Activated CD4-positive, alpha-beta T cell treated with anti-CD3 and anti-CD28 coated beads, Interleukin-2, Interleukin-6, amounts not matched to agents 100 ng/mL and 50 ng/mL, durations not matched to agents 16 hours and 8 hours (primary cell): ENCODE measurements around the gene METTL8.
"Not testable (repeated sequence)": the region's sequence is repeated elsewhere in the genome, so short reads cannot be mapped to it uniquely, and the experiment has no call there.

Experiments used
- DNase-seq: peaks from one replicate; pipeline ENCODE4 v3.0.0-alpha.2; 2020

METTL8 gene

DNA sequence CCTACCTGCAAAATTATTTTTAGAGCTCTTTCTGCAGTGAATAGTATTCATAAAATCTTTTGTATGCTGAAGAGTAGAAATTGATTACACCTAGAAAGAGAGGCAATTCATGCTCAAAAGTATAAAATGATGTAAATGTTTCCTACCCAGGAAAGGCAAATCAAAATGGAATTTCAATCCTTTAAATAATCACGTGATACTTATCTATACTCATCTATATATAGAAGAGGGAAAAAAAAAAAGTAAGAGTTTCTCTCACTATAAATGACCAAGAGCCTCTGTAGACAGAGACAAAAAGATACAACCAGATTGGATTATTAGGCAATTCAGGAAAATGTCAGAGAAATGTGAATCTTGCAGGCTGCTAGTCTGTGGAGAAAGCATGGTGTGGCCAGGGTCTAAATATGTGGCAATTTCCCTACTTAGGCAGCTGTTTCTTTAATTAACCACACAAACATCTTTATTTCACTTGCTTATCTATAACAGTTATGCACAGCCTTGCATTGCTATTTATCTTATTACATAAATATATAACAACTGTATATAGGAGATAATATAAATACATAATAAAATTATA, 39.5 kb downstream of the METTL8 start:
- DNase-seq: no peak

DNA sequence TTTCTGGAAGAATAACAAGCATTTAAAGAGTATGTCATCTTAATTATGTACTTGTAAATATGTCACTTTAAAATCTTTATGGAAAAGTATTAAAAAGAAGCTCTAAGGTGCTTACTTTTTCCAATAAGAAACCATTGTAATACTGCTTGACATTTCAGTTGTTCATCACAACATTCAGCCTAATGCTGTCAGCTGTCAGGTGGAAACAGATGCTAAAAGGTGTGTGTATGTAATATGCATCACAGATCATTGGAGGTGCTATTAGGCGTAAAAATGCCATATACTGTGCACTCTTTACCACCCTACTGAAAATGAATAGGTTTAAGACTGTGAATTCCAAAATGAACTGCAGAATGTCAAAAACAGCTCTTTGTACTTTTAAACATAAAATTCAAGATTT, 40.3 kb downstream of the METTL8 start:
- DNase-seq: no peak

DNA sequence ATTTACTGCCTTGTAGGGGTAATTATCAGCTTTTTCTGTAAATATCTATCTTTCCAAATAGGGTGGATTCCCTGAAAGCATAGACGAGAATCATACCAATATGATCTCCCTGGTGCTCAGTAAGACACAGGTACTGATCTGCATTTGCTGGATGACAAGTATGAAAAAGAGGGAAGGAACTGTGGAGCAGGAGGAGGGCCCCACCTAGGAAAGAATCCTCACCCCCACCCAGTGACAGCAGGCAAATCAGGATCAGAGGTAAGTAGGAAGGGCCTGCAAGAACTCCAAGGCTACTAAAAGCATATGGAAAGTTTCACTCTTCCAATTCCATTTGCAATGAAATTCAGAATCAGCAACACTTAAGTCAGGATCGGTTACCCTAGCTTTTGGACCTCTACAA, 42.3 kb downstream of the METTL8 start:
- no peak for DNase-seq

DNA sequence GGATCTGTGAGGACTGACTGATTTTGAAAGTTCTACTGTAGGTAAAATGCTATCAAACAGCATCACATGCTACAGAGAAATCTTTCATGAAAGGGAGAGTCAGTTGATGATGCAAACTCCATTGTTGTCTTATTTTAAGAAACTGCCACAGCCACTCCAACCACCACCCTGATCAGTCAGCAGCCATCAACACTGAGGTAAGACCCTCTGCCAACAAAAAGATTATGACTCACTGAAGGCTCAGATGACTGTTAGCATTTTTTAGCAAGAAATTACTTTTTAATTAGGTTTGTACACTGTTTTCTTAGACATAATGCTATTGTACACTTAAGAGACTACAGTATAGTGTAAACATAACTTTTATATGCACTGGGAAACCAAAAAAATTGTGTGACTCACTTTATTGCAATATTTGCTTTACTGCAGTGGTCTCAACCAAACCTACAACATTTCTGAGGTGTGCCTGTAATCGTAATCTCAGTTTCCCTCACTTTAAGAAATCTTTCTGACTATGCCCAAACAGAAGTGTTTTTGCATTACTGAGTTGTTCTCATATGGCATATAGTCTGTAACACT, 42.8 kb downstream of the METTL8 start:
- peak; percentile 82 for DNase-seq

DNA sequence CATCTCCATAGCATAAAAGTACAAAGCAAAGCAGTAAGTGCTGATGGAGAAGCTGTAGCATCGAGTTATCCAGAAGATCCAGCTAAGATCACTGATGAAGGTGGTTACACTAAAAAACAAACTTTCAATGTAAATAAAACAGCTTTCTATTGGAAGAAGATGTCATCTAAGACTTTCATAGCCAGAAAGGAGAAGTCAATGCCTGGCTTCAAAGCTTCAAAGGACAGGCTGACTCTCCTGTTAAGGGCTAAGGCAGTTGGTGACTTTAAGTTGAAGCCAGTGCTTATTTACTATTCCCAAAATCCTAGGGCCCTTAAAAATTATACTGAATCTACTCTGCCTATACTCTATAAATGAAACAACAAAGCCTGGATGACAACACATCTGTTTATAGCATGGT, 44.0 kb downstream of the METTL8 start:
- no peak for DNase-seq

DNA sequence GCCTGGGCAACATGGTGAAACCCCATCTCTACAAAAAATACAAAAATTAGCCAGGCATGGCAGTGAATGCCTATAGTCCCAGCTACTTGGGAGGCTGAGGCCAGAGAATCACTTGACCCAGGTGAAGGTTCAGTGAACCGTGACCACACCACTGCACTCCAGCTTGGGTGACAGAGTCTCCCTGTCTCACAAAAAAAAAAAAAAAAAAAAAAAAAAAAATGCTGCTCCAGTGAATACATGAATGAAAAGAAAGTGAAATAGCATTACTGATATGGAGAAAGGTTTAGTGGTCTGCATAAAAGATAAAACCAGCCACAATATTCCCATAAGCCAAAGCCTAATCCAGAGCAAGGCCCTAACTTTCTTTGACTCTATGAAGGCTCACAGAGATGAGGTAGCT, 44.5 kb downstream of the METTL8 start:
- no peak for DNase-seq

DNA sequence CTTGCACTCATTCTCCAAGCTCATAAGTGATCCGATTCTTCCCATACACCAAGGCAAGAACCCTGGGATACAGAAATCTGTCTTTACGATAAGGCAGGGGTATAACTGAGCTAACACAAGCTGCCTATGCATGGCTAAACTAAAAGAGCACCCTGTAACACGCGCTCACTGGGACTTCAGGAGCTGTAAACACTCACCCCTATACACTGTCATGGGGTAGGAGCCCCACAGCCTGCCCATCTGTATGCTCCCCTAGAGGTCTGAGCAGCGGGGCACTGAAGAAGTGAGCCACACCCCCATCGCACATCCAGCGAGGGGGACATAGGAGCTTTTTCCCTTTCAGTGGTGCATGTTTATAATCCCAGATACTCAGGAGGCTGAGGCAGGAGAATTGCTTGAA, 46.7 kb downstream of the METTL8 start:
- no peak for DNase-seq

DNA sequence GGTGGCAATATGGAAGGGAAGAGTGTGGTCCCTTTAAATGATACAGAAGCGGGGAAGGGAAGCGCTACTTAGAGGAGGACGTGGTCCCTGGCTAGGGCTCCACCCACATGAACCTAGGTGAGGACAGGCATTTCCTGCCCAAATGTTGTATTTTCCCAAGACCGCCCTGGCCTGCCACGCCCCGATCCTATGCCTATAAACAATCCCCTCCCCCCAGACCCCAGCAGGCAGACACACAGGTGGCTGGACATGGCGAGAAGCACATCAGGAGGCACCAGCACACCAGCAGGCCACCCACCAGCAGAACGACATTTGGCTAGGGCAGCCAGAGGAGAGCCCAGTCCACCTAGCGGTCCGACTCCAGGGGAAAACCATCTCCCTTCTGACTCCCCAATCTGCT, 47.2 kb downstream of the METTL8 start:
- DNase-seq: no peak

DNA sequence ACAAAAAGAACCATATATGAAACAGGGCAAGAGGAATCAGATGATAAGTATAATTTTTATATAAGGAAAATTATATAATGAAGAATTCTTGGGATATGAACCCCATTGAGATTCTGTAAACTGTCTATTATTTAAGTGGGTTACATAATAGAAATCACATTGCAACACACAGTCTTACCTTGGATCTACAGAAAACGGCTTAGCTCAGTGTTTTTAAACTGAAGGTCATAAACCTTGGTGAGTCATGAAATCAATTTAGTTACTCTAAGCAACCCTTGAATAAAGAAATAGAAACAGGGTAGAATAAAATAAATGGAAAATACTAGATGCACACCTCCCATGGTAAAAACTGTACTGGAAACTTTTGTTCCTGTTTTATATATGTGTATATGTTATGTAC, 50.7 kb downstream of the METTL8 start:
- no peak for DNase-seq

DNA sequence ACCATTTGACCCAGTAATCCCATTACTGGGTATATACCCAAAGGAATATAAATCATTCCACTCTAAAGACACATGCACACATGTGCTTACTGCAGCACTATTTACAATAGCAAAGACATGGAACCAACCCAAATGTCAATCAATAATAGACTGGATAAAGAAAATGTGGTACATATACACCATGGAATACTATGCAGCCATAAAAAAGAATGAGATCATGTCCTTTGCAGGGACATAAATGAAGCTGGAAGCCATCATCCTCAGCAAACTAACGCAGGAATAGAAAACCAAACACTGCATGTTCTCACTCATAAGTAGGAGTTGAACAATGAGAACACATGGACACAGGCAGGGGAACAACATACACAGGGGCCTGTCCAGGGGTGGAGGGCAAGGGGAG, 51.6 kb downstream of the METTL8 start:
- not testable (repeated sequence) for DNase-seq

DNA sequence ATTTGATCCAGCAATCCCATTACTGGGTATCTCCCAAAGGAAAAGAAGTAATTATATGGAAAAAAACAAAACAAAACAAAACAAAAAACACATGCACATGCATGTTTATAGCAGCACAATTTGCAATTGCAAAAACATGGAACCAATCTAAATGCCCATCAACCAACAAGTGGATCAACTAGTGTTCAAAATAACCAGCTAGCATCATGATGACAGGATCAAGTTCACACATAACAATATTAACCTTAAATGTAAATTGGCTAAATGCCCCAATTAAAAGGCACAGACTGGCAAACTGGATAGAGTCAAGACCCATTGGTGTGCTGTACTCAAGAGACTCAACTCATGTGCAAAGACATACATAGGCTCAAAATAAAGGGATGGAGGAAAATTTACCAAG, 55.9 kb downstream of the METTL8 start:
- not testable (repeated sequence) for DNase-seq

DNA sequence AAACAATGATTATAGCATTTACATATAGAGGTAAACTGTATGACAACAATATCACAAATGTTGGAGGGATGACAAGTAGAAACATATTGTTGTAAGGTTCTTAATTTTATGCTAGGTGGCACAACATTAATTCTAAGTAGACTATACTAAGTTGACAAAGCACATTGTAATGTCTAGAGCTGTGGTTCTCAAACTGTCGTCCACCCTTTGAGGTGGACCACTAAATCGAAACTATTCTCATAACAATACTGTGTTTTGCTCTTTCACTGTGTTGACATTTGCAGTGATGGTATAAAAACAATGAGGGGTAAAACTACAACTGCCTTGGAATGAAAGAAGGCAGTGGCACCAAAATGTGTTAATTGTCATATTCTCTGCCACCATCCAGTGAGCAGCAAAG, 66.1 kb downstream of the METTL8 start:
- DNase-seq: no peak

DNA sequence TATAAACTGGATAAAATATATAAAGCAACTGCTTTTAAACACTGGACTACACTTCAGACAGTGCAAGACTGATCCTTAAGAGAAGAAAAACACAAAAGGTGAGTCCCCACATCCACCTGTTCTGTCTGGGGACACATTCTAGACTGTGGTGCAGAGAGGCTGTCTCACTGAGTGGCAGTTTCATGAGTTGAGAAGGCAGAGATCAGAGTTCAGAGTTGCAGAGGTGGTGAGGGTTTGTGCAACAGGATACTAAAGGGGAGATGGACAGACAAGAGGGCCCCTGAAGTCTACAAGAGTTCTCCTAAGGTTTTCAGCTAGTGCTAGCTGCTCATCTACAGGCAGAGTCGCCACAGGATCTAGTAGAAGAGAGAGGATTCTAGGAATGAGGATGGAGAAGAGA, 68.0 kb downstream of the METTL8 start:
- no peak for DNase-seq

DNA sequence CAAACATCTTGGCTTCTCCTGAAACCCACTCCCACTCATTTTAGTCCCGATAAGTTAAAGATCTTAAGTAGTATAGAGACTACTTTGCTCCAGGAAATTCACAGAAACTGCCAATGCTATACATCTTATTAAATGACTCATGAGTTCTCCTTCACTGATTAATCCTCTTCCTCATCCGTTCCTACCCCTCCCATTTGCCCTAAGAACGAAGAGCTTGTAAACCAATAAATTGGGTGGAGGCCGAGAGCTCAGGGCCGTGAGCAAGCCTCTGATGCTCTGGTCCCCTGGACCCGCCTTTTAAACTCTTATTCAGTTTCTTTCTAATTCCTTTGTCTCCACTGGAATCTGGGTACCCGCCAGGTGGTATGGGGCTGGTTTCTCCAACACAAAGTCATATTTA, 68.6 kb downstream of the METTL8 start:
- DNase-seq: no peak

DNA sequence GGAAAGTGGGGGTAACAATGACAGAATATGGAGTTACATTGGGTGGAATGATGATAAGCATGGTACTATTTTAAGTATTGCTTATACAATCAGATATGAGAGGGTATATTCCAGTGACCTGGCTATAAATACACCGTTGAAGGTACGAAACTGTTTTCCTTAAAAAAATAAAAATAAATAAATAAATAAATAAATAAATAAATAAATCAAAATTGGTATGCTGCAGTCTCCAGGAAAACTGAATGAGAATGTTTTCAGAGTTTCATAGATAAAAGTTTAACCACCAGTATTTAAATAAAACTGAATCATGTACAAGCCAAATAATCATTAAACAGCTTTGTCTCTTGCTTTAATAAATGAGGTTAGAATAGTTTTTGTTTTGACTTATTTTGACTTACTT, 71.4 kb downstream of the METTL8 start:
- DNase-seq: no peak

DNA sequence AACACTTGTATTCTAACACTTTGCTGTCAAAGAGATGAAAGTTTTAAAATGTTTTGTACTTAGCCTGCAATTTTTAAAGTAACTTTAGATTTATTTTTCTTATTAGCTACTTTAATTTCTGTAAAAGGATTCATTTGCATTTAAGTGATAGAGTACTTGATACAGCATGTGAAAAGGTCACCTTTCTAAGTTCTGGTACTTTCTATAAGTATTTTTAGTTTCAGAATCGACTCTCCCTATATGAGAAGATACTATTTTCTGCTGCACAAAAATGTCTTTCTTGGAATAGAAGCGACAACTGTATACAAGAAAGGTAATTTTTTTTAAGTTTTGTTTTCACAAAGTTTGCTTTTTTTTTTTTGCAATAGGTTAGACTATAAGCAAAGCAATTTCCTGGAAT, 72.9 kb downstream of the METTL8 start:
- no peak for DNase-seq

DNA sequence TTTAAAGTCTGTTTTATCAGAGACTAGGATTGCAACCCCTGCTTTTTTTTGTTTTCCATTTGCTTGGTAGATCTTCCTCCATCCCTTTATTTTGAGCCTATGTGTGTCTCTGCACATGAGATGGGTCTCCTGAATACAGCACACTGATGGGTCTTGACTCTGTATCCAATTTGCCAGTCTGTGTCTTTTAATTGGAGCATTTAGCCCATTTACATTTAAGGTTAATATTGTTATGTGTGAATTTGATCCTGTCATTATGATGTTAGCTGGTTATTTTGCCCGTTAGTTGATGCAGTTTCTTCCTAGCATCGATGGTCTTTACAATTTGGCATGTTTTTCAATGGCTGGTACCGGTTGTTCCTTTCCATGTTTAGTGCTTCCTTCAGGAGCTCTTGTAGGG, 80.0 kb downstream of the METTL8 start:
- DNase-seq: not testable (repeated sequence)

DNA sequence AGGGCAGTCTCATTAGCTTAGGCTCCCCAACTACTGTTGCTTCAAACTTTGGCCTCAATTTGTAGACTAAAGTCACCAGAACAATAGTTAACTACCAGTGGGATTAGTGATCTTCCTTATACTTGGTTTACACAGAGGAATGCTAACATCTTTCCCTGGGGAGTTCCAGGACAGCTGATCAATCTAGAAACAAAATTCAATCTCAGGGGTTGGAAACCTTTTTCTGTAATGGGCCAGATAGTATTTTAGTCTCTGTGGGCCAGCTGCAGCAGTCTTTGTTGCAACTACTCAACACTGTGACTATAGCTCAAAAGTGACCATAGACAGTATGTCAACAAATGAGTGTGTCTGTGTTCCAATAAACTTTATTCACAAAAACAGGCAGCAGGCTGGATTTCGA, 85.7 kb downstream of the METTL8 start:
- DNase-seq: no peak

DNA sequence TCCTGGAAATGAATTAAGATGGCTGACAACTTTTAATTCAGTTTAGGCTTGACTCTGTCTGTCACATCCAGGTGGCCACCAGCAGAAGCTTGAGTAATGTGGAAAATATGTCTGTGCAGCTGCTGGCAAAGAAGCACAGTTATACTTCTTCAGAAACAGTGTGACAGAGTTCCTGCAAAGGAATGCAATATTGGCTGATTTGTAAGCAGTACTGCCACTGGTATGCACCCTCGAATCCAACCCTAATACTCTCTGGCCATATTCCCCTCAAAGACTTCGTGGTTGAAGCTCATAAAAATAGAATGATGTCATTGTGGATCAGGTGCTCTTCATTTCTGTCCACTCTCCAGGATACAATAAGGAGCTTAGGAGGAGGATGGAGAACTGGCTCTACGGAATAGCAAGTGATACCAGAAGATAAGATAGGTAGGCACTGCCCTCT, 86.2 kb downstream of the METTL8 start:
- peak; percentile 11 for DNase-seq

DNA sequence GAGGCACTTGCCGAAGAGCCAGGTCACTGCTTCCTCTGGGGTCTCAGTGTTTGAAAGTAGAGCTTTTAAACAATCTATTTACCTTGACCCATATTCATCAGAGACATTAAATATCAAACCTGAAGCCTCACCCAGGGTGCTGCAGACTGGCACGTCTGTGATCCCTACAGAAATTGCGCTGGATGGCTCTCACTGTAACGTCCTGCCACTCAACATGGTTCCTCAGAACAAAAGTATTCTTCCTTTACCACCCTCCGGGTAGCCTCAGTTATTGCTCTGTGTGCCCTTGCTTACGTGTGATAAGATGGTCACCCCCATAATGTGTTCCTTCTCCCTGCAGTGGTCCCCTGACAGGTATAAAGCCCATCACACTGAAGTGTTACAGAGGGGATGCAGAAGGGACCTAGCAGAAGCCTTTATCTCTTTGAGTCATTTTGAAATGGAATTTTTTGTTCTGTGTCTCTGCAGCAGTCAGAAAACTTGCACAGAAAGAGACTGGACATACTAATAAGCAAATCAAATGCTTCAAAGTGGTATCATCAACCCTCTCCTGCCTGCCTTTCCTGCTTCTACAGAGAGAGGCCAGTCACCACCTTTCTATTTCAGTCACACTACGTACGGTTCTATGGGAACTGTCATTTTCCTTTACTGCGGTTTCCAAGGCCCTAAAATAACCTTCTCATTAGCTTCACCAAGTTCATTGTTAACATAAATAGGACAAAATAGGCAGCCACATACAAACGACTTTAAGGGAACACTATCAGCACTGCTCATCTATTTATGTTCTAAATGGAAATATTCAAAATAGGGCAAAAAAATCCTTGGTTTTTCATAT, 86.8 kb downstream of the METTL8 start:
- peak; percentile 42 for DNase-seq

DNA sequence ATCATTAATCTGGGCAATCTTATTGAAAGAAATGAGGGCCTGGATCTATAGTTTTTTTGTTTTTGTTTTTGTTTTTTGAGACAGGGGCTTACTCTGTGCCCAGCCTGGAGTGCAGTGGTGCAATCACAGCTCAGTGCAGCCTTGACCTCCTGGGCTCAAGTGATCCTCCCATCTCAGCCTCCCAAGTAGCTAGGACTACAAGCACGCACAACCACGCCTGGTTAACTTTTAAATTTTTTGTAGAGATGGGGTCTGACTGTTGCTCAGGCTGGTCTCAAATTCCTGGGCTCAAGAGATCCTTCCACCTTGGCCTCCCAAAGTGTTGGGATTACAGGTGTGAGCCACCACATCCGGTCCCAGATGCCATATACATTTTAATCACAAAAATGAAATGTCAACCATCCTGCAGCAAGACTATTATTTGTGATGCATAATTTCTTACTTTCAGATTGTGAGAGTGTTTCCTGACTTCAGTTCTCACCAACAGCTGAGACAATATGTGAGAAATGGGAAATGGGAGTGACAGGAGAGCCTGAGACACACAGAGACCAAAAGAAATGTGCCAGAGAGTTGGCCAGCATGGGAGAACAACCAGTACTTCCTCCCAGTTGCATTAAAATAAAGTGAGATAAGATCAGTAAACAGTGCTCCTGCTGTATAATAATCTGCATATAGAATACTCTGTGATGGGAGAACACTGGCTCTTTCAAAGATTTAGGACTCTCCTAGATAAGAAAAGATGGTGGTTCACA, 87.6 kb downstream of the METTL8 start:
- no peak for DNase-seq

DNA sequence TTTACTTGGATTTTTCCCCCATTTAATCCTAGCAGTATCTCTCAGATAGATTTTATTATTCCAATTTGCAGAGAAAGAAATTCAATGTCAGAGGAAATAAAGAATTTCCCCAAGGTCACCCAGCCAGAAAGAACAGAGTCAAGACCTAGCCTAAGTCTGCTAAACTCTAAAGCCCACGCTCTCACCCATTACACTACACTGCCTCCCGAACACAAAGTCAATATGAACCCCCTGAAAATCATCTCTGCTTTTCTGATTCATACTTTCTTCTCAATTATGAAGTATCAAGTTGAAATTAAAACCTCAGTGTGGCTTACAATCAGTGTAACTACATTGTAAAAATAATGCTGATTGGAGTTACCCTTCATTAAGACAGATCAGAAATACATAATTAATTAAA, 89.6 kb downstream of the METTL8 start:
- no peak for DNase-seq

DNA sequence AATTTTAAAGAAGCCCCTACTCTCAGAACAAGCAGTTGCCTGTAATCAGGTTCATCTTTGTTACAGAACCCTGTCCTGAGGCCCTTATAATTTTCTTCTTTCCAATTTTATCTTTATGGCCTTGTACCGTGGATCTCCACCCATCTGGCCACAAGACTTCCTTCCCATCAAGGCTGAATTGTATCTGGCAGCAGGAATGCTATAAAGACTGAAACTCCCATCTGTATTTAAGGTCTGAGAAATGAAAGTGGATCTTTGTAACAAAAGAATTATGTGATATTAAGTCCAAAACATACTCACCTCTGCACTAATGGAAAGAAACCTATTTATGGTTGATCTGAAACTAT, 91.8 kb downstream of the METTL8 start:
- no peak for DNase-seq
